Spleen (tissue), 11 donors: ENCODE data around the gene PRRX2. TPM values are rescaled to one million over a fixed set of nuclear protein-coding genes. Genes with fewer than 3 reads are reported as not detected.
"Not testable (repeated sequence)": the region's sequence is repeated elsewhere in the genome, so short reads cannot be mapped to it uniquely, and the experiment has no call there.

ENCODE experiments used
- DNase-seq: peaks from one replicate; pipeline ENCODE4 v3.0.0-alpha.2; 2020
- H3K27ac ChIP-seq, 8 donors: fragments of 200-600 bp; sonication (generic) in 7 of 8; 1 replicate in 4 of 8; 2 replicates in 4 of 8; pipeline versions ENCODE4 v1.5.0 to v1.8.0; 2016 to 2021; ENCODE audit warnings: inconsistent platforms in 4 of 8, mild to moderate bottlenecking in 4 of 8, moderate library complexity in 1 of 8
- H3K27me3 ChIP-seq, 7 donors: fragments of 200-600 bp; sonication (generic) in 6 of 7; replicated peaks in 1 of 7; 1 replicate in 4 of 7; 2 replicates in 3 of 7; pipeline versions ENCODE4 v1.5.0 to v1.8.0; 2016 to 2021; ENCODE audit warnings: inconsistent platforms in 3 of 7, mild to moderate bottlenecking in 1 of 7
- H3K36me3 ChIP-seq, 6 donors: fragments of 200-600 bp; sonication (generic) in 5 of 6; 1 replicate in 4 of 6; 2 replicates in 2 of 6; pipeline versions ENCODE4 v1.5.0 to v1.8.0; 2016 to 2021; ENCODE audit warnings: inconsistent platforms in 2 of 6
- H3K4me1 ChIP-seq, 6 donors: fragments of 200-600 bp; sonication (generic) in 5 of 6; 1 replicate in 3 of 6; 2 replicates in 3 of 6; pipeline versions ENCODE4 v1.5.0 to v1.8.0; 2016 to 2021; ENCODE audit warnings: inconsistent platforms in 3 of 6
- H3K4me3 ChIP-seq, 8 donors: fragments of 200-600 bp; sonication (generic) in 7 of 8; 1 replicate in 4 of 8; 2 replicates in 4 of 8; pipeline versions ENCODE4 v1.5.0 to v1.8.0; 2016 to 2021; ENCODE audit warnings: inconsistent platforms in 4 of 8, mild to moderate bottlenecking in 4 of 8, moderate library complexity in 2 of 8
- H3K9me3 ChIP-seq, 8 donors: fragments of 200-600 bp; sonication (generic) in 7 of 8; 1 replicate in 4 of 8; 2 replicates in 4 of 8; pipeline versions ENCODE4 v1.5.0 to v1.8.0; 2016 to 2021; ENCODE audit warnings: inconsistent platforms in 4 of 8
- CTCF ChIP-seq, 11 experiments: fragments of 200-600 bp in 7 of 11; fragments of 450-650 bp in 4 of 11; sonication (generic) in 4 of 11; IDR thresholded peaks in 8 of 11; conservative IDR thresholded peaks in 3 of 11; 1 replicate in 7 of 11; 2 replicates in 4 of 11; pipeline versions ENCODE4 v1.4.0 to v1.8.0; 2016 to 2021; ENCODE audit warnings: antibody characterized with exemption in 11 of 11, inconsistent platforms in 4 of 11, mild to moderate bottlenecking in 1 of 11
- POLR2A ChIP-seq, 3 donors: fragments of 450-650 bp; IDR thresholded peaks; one replicate each; pipeline ENCODE4 v1.5.1; 2017; ENCODE audit warnings: antibody characterized with exemption in 3 of 3, mild to moderate bottlenecking in 1 of 3
- POLR2AphosphoS5 ChIP-seq, 3 donors: sonication (generic); formaldehyde crosslinking; IDR thresholded peaks; one replicate each; pipeline ENCODE4 v1.5.1; 2017; ENCODE audit warnings: antibody characterized with exemption in 3 of 3
- WGBS, 5 donors: extraction: QIAGEN DNeasy Blood & Tissue Kit in 3 of 5; methylation state at CpG; one replicate each; pipeline versions ENCODE4 v1.1.5 to v1.1.7; 2013 to 2018; 5-methylcytosine and 5-hydroxymethylcytosine counted together
- intact Hi-C: fragments of 100-400 bp; cut with DNase I; formaldehyde crosslinking; loops from one replicate; pipeline ENCODE4 v1.15.0; 2023; ENCODE audit warnings: low total_unique reads
- polyA plus RNA-seq, 3 donors: library from polyadenylated mRNA; stranded (reverse); fragments of 200-250 nt; gene quantifications; one replicate each; pipeline ENCODE4 v1.2.1, GENCODE V29; 2013
- total RNA-seq, 7 donors: library from RNA; depleted of rRNA in 3 of 7; stranded (reverse); fragments of >200 nt in 3 of 7; fragmentation: NEBNext Ultra II Directional in 4 of 7; extraction: Animal tissue kit (Norgen Biotek cat#: 25700) in 4 of 7; gene quantifications; one replicate each; pipeline versions ENCODE4 v1.1.0 to v1.2.1, GENCODE V29; 2016 to 2021
- donor health status: healthy with polysubstance abuse.
- donor health status: DM: no; HTN: no; CAD: no; lungs with moderate emphysema.
- donor health status: DM: no; HTN: no; CAD: no.
- donor health status: Bipolar disorder and iron deficiency.
- donor health status: healthy.
- donor health status: DM: no; HTN: no; CAD: no.
- donor health status: DM: yes; HTN: yes; CAD: no.

The PRRX2 gene
- total and polyA plus RNA-seq, 10 donors: 0.32 to 1.5 (median 0.54) TPM; not detected in 5

- intact Hi-C loops: no loop called here
- no peaks in the 10 kb centered on the region for H3K27me3 ChIP-seq
- DNase-seq: no peak
- H3K9me3 ChIP-seq: no peaks in the 10 kb centered on the region
- 87 to 92% (median 90%) methylated on average over 7 of the region's 7 CpGs for WGBS, 5 donors
- no peak overlapping the region for H3K4me3 ChIP-seq
- TF ChIP-seq POLR2A (IDR thresholded peaks at IDR 0.05) (no peak), CTCF (IDR thresholded peaks at IDR 0.05 in 8 of 11, conservative IDR thresholded peaks at IDR 0.05 in 3 of 11) (no peak), POLR2AphosphoS5 (IDR thresholded peaks at IDR 0.05) (no peak)
- no peaks in the 10 kb centered on the region for H3K4me1 ChIP-seq
- no peaks in the 10 kb centered on the region for H3K36me3 ChIP-seq
- H3K27ac ChIP-seq: no peak overlapping the region
Observed at GRCh38 chr9:129745200-129745599, 79.8 kb downstream of the PRRX2 start.

- 58 to 77% (median 68%) methylated on average over 9 of the region's 9 CpGs for WGBS, 5 donors
- Histone ChIP-seq H3K4me1 (no peaks in the 10 kb centered on the region), H3K4me3 (no peak overlapping the region), H3K27ac (no peak overlapping the region), H3K36me3 (no peaks in the 10 kb centered on the region), H3K9me3 (no peaks in the 10 kb centered on the region), H3K27me3 (peaks cover 0 to under 1% (median 0%) of the 10 kb centered on the region in 7 donors)
- intact Hi-C loops: no loop called here
- DNase-seq: no peak
- TF ChIP-seq POLR2A (IDR thresholded peaks at IDR 0.05): no peak
- TF ChIP-seq CTCF (IDR thresholded peaks at IDR 0.05 in 8 of 11, conservative IDR thresholded peaks at IDR 0.05 in 3 of 11): no peak
- no peak for TF ChIP-seq POLR2AphosphoS5 (IDR thresholded peaks at IDR 0.05)
Observed at GRCh38 chr9:129746092-129746777, 80.8 kb downstream of the PRRX2 start.

GRCh38 chr9:129748249-129748648, 82.8 kb downstream of the PRRX2 start:
- DNase-seq: no peak
- Histone ChIP-seq H3K27ac (no peak overlapping the region), H3K4me1 (peaks cover 0 to 16% (median 10%) of the 10 kb centered on the region in 6 donors), H3K27me3 (peaks cover 0 to 21% (median 0%) of the 10 kb centered on the region in 7 donors), H3K4me3 (no peak overlapping the region), H3K36me3 (no peaks in the 10 kb centered on the region), H3K9me3 (no peaks in the 10 kb centered on the region)
- 84 to 92% (median 87%) methylated on average over 5 of the region's 5 CpGs for WGBS, 5 donors
- TF ChIP-seq POLR2A (IDR thresholded peaks at IDR 0.05): no peak
- no peak for TF ChIP-seq CTCF (IDR thresholded peaks at IDR 0.05 in 8 of 11, conservative IDR thresholded peaks at IDR 0.05 in 3 of 11)
- no peak for TF ChIP-seq POLR2AphosphoS5 (IDR thresholded peaks at IDR 0.05)
- intact Hi-C loops: no loop called here

- H3K27ac ChIP-seq, H3K4me3 ChIP-seq, intact Hi-C loops, DNase-seq, H3K36me3 ChIP-seq, H3K9me3 ChIP-seq: not testable (repeated sequence)
- peaks cover 0 to 24% (median 0%) of the 10 kb centered on the region in 7 donors for H3K27me3 ChIP-seq
- WGBS, 5 donors: 89 to 92% (median 89%) methylated on average over 3 to 4 of the region's 4 CpGs
- H3K4me1 ChIP-seq: peaks cover 0 to 18% (median 11%) of the 10 kb centered on the region in 6 donors
Observed at GRCh38 chr9:129749052-129749451, 83.6 kb downstream of the PRRX2 start.
